G401 (cell line): ENCODE data around the gene TP53AIP1. TPM values are rescaled to one million over a fixed set of nuclear protein-coding genes. Genes with fewer than 3 reads are reported as not detected.

Source experiments
- DNase-seq: peaks from one replicate; pipeline ENCODE4 v3.0.0-alpha.2; 2015; ENCODE audit warnings: low spot score
- in situ Hi-C: cut with HindIII; loops from 2 replicates; pipeline ENCODE4 v1.10.0; 2016; ENCODE audit warnings: low sequenced_read_pairs, mixed read lengths
- total RNA-seq: library from RNA; depleted of rRNA; stranded (reverse); fragments of >200 nt; shearing (Covaris generic); gene quantifications from 2 replicates; pipeline ENCODE4 v1.2.3, GENCODE V29; 2014; rRNA removed

The TP53AIP1 gene
- total RNA-seq, 1 experiment from 2014 or later = not detected

DNA sequence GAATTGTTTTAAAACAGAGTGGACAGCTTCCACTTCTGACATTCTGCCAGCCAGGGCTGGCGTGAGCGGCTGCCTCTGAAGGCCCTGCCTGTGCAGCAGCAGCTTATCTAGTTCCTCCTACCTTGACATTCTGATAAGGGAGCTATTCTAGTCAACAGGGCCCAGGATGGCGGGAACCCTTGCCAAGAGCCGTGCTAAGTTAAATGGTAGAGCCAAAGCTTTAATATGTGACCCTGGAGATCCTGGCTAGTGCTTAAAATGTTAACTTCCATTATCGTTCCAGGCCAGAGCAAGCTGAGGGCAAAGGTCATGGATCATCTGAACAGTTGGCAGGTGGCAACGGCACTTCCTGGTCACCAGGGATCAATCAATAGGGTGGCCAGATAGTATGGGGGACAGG, 48.0 kb downstream of the TP53AIP1 start:
- in situ Hi-C loops = no loop called here
- peak; percentile 47 for DNase-seq

DNA sequence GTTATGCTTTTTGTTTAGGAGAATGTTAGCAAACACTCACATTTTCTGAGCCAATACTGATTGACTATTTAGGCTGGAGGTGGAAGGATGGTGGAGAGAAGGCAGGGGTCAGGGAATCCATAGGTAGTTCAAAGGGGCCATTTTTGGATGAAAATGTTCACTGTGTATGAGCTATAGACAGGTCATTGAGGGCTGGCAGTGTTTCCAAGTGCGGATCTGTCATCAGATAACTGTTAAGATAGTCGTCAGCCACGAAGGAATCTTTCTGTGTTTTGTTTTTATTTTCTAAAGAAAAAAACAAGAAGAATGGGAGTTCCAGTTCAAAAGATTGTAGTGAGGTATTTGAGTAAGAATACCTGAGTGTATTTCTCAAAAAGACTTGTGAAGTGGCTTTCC, 48.4 kb downstream of the TP53AIP1 start:
- in situ Hi-C loops = no loop called here
- DNase-seq = no peak

DNA sequence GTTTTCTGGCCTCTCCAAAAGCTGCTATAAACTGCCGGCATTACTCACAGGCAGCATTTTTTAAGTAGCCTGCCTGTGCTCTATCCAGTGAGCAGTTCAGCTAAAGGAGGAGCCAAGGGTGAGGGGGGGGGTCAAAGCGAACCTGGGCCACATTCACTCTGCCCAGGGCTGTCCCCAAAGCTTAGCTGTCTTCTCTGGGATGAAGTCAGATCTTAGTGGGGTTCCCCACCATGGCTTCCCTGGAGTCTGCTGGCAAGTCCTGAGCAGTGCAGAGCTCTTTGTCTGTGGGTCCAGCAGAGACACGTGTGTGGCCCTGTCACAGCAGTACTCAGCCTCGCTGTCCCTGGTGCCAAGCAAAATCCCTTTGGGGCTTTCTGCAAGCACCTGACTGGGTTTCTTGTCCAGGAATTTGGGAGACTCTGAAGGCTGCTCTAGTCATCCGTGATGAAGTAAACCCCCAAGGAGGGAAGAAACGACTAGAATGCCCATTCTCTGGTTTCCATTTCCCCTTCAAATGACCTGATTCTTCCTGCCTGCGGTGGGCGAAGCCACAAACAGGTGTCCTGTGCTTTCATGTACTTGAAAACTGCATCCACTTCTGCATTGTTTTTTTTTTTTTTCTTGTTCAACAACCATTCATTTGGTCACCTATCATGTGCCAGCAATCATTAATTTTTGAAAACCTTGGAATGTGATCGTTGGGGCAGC, 48.9 kb downstream of the TP53AIP1 start:
- in situ Hi-C loops = no loop called here

DNA sequence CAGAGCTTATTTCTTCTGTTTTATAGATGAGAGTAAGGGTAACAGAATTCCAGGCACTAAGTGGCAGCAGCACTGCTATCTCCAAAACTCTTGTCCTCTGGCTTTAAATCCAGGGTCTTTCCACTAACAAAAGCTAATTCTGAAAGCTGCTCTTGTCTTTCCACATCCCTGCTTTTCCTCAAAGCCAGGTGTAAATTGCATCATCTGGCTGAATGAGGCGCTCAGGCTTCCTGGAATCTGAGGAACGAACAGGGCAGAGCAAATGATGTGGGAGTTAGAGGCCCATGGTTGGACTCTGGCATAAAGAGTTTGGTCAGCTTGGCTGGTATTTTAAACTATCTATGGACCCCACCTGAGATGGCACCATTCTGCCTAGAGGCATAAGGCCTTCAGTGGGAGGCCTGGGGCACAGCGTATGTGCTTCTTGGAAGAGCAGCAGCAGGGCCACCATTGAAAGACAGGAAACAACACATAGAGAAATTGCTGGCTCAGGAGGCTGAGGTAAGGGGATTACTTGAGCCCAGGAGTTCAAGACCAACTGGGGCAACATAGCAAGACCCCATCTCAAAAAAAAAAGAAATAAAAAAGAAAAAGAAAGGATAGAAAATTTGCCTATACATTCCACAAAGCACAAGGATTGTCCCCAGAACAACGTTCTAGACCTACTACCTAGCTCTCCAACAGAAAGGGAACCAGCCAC, 49.7 kb downstream of the TP53AIP1 start:
- in situ Hi-C loops = no loop called here

More for the DNA sequence above, 48.9 kb downstream of the TP53AIP1 start:
- DNase-seq = no peak

DNA sequence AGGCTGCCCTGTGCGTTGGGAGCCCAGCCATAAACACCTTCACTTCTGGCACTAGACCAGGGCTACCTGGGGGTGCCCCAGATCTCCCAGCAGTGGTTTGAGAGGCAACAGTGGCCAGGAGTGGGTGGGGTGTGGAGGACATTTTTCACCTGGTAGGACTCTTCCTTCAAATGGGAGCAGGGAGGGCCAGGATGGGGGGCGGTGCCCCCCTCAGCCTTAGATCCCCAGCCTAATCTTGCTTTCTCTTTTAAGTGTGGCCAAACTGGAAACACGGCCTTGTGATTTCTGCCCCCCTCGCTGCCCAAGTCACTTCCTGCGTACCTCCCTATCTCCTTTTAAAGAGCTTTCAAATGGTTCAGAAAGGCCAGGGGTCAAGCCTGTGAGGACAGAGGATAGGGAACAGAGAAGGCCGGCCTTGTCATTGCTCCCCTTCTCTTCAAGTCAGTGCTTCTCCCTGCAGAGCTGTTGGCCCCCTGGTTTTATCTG, 50.7 kb downstream of the TP53AIP1 start:
- no peak for DNase-seq
- in situ Hi-C loops = no loop called here

More for the DNA sequence above, 49.7 kb downstream of the TP53AIP1 start:
- DNase-seq = peak; percentile 67

DNA sequence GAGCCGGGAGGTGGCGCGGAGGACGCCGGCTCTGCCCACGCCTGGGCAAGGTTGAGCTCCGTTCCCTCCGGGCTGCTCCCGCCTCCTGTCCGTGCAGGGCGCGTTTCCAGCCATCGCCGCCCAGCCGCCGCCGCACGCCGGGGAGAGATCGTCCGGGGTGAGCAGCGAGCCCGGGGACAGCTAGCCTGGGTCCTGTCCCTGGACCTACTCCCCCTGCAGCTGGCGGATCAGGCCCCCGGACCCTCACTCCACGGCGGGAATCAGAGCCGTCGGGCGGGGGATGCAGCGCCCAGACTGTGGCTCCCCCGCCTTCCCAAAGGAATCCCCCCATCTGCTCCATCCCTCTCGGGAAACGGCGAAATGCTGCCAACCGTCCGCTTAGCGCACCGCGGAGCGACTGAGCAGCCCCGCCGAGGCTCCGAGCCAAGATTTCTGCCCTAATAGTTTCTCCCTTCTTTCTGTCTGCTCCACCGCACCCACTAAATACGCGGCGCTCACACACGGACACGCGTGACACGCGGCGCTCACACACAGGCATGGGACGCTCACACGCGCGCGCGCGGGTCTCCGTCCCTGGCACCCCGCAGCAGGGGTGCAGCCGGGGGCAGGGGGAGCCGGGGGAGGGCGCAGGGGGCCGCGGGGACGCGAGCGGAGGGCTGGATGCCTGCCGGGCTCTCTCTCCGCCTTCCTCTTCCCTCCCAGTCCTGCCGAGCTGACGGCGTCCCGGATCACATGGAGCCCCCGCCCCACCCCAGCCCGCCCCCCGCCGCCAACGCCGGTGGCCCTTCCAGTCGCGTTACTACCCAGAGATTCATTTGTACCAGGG, 51.9 kb downstream of the TP53AIP1 start, which contains the start of gene KCNJ5:
Gene KCNJ5, plus strand, starts transcription at position 814 of the 826 bp plus-strand sequence. CDS start 19,918 bp downstream, outside the sequence.
- in situ Hi-C loops = no loop called here
- DNase-seq = no peak

DNA sequence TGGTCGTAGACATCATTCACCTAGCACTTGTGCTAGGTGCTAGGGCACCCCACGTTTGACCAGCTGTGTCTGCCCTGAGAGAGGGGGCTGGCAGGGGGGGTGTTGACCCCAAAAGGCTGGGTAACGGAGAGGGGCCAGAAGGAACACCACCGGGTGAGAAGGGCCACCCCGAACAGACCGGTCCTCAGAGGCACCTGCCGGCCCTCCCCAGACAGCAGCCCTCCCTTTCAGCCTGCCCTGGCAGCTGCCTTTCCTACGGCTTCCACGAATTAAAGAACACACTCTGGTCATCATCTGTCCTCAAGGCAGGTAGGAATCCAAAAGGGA, 52.5 kb downstream of the TP53AIP1 start:
- no peak for DNase-seq
- in situ Hi-C loops = no loop called here

DNA sequence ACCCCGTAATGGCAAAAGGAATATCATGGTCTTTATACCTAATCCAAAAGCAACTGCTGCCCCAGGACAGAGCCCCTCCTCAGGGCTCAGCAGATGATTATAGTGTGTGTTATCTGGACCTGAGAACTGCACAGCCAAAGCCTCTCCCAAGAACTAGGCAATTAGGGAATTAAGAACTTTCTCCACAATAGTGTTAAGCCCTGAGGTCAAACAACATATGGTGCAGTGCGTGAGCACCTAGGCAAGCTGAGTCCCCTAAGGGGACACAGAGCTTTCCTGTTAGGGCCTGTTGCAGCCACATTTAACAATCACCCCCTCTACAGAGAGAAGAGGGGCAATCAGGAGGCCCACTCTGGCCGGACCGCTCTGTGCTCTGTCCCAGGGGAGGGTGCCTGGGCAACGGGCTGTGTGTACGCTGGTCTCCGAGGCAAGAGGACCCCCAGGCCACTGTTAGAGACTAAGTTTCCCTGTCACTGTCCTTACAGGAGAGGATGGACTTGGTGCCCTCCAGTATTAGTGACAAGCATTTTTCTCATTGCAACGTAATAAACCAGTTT, 52.9 kb downstream of the TP53AIP1 start:
- in situ Hi-C loops = no loop called here
- DNase-seq = no peak

DNA sequence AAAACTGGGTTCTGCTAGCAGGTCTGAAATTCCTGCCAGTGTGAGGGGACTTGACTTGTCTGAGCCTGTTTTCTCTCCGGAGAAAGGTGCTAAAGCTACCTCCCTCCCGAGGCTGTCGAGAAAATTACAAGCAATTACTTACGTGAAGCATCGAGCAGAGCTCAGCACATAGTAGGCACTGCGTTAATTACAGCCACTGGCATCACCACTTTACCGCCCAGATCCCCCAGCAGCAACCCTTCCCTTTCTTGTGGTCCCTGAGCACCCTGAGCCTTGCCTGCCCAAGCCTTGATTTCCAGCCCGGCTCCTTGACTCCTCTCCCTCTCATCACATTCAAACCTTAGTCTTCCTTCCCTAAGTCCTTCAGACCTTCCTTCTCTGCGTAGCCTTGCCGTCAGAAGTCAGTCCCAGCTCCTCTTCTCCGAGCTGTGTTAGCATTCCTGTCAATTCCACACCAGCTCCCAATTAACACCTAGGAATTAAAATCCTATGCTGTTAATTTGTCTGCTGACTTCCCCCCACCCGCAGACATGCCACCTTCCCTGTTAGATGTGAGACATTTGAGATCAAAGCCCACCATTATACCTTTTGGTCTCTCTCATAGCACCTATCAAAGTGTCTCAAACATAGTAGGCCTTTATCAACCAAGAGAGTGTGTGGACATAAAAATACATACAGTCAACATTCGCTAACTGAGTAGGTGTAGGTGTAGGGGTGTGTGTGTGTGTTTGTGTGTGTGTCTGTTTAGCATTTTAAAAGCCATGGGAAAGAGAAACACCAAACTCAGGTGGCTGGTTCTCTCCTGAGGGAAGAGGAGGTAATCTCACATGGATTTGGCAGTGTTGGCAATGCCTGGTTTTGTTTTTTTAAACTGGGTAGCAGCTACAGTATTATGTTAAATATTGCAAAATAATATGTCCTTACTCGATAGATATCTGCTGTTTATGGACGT, 54.4 kb downstream of the TP53AIP1 start:
- no peak for DNase-seq
- in situ Hi-C loops = no loop called here

DNA sequence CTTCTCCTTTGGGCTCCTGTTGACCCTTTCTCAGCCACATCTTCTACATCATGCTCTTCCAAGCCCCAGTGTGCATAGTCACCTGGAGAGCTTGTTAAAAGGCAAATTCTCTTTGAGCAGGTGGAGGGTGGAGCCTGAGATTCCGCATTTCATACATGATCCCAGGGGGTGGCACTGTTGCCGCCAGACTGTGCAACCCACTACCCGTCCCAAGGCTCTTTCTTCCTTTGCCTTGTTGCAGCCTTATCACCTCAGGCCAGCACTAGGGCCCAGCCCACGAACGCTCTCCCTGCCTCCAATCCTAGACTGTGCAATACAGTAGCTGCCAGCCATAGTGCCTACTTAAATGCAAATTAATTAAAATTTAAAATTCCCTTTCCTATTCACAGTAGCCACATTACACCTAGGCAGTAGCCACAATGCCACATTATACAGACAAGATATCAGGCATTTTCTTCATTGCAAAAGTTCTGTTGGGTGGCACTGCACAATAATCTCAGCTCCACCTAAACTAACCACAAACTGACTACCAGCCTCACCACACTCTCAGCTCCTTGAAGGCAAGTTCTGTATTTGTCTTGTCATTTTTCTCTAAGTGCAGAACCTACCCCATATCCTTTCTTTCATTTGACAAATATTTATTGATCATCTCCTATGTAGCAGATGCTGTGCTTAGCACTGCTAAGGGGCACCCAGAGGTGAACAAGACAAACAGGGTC, 56.1 kb downstream of the TP53AIP1 start:
- no peak for DNase-seq
- in situ Hi-C loops = no loop called here

Other genes with a start within 250 kb of the TP53AIP1 start
- 0.03 TPM in 1 of 2 replicates, not detected in the other for gene FLI1, start 248.8 kb downstream of the TP53AIP1 start, total RNA-seq
- not detected in 2 replicates for gene KCNJ1, start 75.6 kb downstream of the TP53AIP1 start, total RNA-seq
- gene KCNJ5, start 51.5 kb downstream of the TP53AIP1 start, total RNA-seq = not detected in 2 replicates
- gene ARHGAP32, start 249.5 kb upstream of the TP53AIP1 start, total RNA-seq = not detected in 2 replicates